ENCODE results near the gene ITPR2. TPM values are rescaled to one million over a fixed set of nuclear protein-coding genes. Genes with fewer than 3 reads are reported as not detected.

The ITPR2 gene
- total RNA-seq, 1 donor from 2014 or later, result 48.1 TPM

DNA sequence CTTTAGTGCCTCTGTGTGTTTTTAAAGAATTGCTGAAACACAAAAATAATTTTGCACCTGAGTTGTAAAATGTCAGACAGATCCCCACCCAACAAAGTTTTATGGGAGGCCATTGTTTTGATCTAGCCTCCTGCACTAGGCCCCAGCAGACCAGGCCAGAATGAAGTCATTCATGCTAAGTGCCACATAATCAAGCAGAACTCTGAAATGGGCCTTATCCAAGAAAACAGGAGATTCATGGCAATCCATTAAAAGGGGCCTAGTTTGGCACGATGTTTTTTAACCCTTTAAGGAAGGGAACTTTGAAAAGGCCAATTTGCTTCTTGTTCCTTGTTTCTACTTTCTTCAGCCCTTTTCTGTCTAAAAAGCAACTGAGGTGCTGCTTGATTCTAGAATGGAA is 260.9 kb downstream of the ITPR2 start:
- H3K36me3 ChIP-seq, result peaks cover 0 to 5% of the 10 kb centered on the region in 2 donors
- no peak for TF ChIP-seq POLR2A (IDR thresholded peaks at IDR 0.05)
- no peak for TF ChIP-seq POLR2AphosphoS5 (IDR thresholded peaks at IDR 0.05; ENCODE audit: insufficient read depth in 1 of 2, low read depth in 1 of 2)
- TF ChIP-seq, protein P1, sequence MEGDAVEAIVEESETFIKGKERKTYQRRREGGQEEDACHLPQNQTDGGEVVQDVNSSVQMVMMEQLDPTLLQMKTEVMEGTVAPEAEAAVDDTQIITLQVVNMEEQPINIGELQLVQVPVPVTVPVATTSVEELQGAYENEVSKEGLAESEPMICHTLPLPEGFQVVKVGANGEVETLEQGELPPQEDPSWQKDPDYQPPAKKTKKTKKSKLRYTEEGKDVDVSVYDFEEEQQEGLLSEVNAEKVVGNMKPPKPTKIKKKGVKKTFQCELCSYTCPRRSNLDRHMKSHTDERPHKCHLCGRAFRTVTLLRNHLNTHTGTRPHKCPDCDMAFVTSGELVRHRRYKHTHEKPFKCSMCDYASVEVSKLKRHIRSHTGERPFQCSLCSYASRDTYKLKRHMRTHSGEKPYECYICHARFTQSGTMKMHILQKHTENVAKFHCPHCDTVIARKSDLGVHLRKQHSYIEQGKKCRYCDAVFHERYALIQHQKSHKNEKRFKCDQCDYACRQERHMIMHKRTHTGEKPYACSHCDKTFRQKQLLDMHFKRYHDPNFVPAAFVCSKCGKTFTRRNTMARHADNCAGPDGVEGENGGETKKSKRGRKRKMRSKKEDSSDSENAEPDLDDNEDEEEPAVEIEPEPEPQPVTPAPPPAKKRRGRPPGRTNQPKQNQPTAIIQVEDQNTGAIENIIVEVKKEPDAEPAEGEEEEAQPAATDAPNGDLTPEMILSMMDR (IDR thresholded peaks at IDR 0.05), result no peak
- H3K4me1 ChIP-seq, result no peaks in the 10 kb centered on the region
- H3K27me3 ChIP-seq, result no peaks in the 10 kb centered on the region
- no peak overlapping the region for H3K27ac ChIP-seq
- no peak overlapping the region for H3K4me3 ChIP-seq
- H3K9me3 ChIP-seq, result no peaks in the 10 kb centered on the region
- no peak for DNase-seq (ENCODE audit: extremely low spot score in 2 of 2)
- intact Hi-C loops (cut with DNase I), result no loop called here

DNA sequence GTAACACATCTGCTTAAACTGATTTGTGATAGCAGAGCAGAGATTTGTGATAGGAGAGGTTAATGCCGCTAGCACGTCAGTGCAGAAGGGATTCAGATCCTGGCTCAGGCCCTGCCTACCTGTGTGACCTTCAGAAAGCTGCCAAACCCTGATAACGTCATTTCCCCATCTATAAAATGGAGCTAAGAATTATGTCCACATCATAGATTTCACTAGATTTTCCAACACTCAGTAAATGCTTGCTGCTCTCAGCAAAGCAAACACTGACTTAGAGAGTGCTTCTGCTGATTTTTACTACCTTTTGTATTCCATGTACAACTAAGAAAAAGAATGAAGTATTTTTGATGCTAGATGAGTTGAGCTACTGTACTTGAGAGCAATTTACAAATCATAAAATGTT is 261.4 kb downstream of the ITPR2 start:
- no peak for DNase-seq (ENCODE audit: extremely low spot score in 2 of 2)
- Histone ChIP-seq H3K9me3 (no peaks in the 10 kb centered on the region), H3K27ac (no peak overlapping the region), H3K36me3 (peaks cover 0 to 5% of the 10 kb centered on the region in 2 donors), H3K27me3 (no peaks in the 10 kb centered on the region), H3K4me1 (no peaks in the 10 kb centered on the region), H3K4me3 (no peak overlapping the region)
- TF ChIP-seq POLR2A (IDR thresholded peaks at IDR 0.05) (no peak), POLR2AphosphoS5 (IDR thresholded peaks at IDR 0.05; ENCODE audit: insufficient read depth in 1 of 2, low read depth in 1 of 2) (no peak)
- TF ChIP-seq, protein P1 (IDR thresholded peaks at IDR 0.05), result no peak
- intact Hi-C loops (cut with DNase I), result no loop called here

DNA sequence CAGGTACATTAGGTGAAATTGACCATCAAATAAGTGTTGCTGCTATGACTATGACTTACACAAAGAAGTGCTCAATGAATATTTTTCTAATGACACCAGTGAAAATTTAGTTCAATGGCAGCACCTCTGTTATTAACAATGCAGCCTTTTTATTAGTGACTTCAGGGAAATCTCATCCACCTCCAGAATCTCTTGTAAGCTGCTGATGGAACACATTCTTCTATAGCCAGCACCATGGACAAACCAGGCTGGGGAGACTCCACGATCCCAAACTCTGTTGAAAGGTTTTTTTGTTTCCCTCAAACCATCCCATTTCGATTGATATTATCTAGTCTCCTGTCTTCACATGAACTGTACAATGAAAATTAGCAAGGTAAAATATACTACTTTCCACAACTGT is 265.9 kb downstream of the ITPR2 start:
- Histone ChIP-seq H3K4me1 (no peaks in the 10 kb centered on the region), H3K4me3 (no peak overlapping the region), H3K36me3 (no peaks in the 10 kb centered on the region), H3K9me3 (no peaks in the 10 kb centered on the region), H3K27ac (no peak overlapping the region), H3K27me3 (no peaks in the 10 kb centered on the region)
- intact Hi-C loops (cut with DNase I), result no loop called here
- no peak for DNase-seq (ENCODE audit: extremely low spot score in 2 of 2)
- TF ChIP-seq, protein P1 (IDR thresholded peaks at IDR 0.05), result no peak
- no peak for TF ChIP-seq POLR2A (IDR thresholded peaks at IDR 0.05)
- TF ChIP-seq POLR2AphosphoS5 (IDR thresholded peaks at IDR 0.05; ENCODE audit: insufficient read depth in 1 of 2, low read depth in 1 of 2), result no peak

DNA sequence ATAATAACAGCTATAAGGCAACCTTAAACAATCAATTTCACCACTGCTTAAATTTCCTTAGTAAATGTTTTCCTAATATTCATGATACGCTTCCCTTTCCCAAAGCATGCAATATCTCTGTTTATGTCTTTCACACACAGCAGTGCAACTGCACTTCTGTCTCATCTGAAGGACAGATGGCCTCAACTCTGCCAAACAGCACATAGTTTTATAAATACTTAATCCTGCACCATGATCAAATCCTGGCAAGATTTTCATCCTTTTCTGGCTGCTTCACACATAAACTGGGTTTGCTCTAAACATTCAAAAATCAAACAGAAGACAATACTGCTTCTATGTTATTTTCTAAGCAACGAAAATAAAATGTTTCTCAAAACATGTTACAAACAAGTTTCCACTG is 266.3 kb downstream of the ITPR2 start:
- no peaks in the 10 kb centered on the region for H3K9me3 ChIP-seq
- no peaks in the 10 kb centered on the region for H3K36me3 ChIP-seq
- DNase-seq (ENCODE audit: extremely low spot score in 2 of 2), result no peak
- no peak overlapping the region for H3K4me3 ChIP-seq
- TF ChIP-seq POLR2A (IDR thresholded peaks at IDR 0.05), result no peak
- TF ChIP-seq, protein P1 (IDR thresholded peaks at IDR 0.05), result no peak
- no peaks in the 10 kb centered on the region for H3K4me1 ChIP-seq
- H3K27me3 ChIP-seq, result no peaks in the 10 kb centered on the region
- H3K27ac ChIP-seq, result no peak overlapping the region
- intact Hi-C loops (cut with DNase I), result no loop called here

DNA sequence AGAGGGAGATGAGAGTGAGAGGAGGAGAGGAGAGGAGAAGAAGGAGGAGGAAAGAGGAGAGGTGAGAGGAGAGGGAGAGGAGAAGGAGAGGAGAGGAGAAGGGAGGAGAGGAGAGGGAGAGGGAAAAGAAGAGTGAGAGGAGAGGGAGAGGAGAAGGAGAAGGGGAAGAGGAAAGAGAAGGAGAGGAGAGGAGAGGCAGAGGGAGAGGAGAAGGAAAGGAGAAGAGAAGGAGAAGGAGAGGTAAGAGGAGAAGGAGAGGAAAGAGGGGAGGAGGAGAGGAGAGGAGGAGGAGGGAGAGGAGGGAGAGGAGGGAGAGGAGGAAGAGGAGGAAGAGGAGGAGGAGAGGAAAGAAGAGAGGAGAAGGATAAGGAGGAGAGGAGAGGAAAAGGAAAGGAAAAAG is 266.8 kb downstream of the ITPR2 start:
- Histone ChIP-seq H3K4me1 (no peaks in the 10 kb centered on the region), H3K27me3 (no peaks in the 10 kb centered on the region), H3K9me3 (no peaks in the 10 kb centered on the region), H3K4me3 (no peak overlapping the region), H3K36me3 (no peaks in the 10 kb centered on the region), H3K27ac (no peak overlapping the region)
- intact Hi-C loops (cut with DNase I), result no loop called here
- no peak for TF ChIP-seq POLR2A (IDR thresholded peaks at IDR 0.05)
- DNase-seq (ENCODE audit: extremely low spot score in 2 of 2), result no peak

DNA sequence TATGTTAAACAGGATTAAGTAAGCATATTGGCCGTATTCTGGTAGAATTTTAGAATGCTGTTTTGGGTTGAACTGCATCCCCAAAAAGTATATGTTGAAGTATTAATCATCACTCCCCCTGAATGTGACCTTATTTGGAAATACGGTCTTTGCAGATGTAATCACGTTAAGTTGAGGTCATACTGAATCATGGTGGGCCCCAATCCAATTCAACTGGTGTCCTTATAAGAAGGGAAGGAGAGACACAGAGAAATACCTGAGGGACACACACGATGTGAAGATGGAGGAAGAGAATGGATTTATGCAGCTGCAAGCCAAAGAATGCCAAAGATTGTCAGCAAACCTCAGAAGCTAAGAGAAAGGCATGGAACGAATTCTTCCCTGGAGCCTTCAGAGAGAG is 268.6 kb downstream of the ITPR2 start:
- TF ChIP-seq POLR2A (IDR thresholded peaks at IDR 0.05) (no peak), POLR2AphosphoS5 (IDR thresholded peaks at IDR 0.05; ENCODE audit: insufficient read depth in 1 of 2, low read depth in 1 of 2) (no peak)
- TF ChIP-seq, protein P1 (IDR thresholded peaks at IDR 0.05), result no peak
- no peaks in the 10 kb centered on the region for H3K9me3 ChIP-seq
- no peaks in the 10 kb centered on the region for H3K36me3 ChIP-seq
- intact Hi-C loops (cut with DNase I), result no loop called here
- no peaks in the 10 kb centered on the region for H3K4me1 ChIP-seq
- DNase-seq (ENCODE audit: extremely low spot score in 2 of 2), result no peak
- no peaks in the 10 kb centered on the region for H3K27me3 ChIP-seq
- H3K4me3 ChIP-seq, result no peak overlapping the region
- no peak overlapping the region for H3K27ac ChIP-seq
